Stimulated activated CD4-positive, alpha-beta T cell treated with anti-CD3 and anti-CD28 coated beads, Interleukin-15, amount 100 ng/mL, for 48 hours (primary cell): ENCODE data around the gene VAT1.
"Not testable (repeated sequence)": the region's sequence is repeated elsewhere in the genome, so short reads cannot be mapped to it uniquely, and the experiment has no call there.

ENCODE experiments used
- DNase-seq, 2 donors: peaks; one replicate each; pipeline ENCODE4 v3.0.0-alpha.2; 2020; ENCODE audit warnings: low read depth in 2 of 2

Gene VAT1

DNA sequence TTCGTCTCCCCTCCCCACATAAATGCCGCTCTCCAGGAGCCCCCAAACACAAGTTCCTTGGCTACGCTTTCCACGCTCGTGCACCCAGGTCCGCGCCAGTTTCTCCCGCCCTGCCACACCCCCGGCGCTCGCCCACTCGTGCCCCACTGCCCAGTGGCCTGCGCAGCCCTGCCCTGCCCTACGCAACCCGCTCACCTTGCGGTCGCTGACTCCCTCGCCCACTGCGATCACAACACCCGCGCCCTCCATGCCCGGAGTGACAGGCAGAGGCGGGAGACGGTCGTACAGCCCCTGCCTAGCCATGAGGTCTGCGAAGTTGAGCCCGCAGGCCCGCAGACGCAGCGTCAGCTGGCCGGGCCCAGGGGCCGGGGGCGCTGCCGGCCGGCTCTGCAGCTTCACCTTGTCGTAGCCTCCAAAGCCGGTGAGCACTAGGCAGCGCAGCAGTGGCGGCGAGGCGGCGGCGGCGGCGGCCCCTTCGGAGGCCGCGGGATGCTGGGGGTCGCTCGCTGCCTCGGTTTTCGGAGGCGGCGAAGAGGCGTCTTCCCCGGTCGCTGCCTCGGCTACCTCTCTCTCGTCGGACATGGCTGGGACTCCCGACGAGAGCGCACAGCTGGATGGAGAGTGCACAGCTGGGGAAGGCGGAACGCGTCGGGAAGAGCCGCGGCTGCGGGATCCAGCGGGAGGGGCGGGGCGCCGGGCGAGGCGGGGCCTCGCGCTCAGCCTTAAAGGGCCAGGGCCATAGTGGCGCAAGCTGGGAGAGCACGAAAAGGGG, at the start of gene VAT1:
Gene VAT1 (minus strand): TSS at position 645 of the 772 bp plus-strand sequence. CDS start 63 bp downstream, at position 582.
- DNase-seq = peak in 1 of 2 donors; percentile 49

DNA sequence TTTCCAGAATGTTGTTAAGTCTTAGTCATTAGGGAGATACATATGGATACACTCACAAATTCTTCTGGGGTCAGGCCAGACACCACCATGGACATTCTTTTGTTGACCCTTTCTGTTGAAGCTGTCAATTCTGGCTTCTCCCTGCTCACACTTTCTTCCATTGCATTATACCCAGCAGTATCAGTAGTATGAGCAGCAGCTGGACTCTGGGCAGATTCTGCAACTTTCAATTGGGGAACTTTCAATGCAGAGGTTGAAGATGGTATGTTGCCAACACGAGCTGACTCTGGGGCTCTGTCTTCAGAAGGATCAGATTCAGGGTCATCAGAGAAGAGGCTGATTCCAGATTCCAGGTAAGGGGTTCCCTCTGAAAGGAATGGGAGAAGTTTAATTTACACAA, 48.7 kb upstream of the VAT1 start:
- DNase-seq = no peak

DNA sequence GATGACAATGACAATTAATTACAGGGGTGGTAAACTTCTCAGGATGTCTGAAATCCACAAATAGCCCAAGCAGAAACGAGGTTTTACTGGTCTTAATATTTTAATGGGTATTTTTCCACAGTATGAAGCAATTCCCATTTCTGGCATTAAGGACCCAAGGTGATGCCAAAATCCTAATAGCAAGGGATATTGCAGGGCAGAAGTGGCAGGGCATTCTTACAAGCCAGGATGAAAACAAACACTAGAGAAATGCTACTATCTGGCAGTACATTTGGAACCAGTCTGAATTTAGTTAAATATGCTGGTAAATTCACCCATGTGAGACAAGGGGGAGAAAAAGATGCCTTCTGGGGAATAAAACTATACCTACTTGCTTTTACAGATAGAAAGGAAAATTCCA, 48.1 kb upstream of the VAT1 start:
- DNase-seq = no peak

DNA sequence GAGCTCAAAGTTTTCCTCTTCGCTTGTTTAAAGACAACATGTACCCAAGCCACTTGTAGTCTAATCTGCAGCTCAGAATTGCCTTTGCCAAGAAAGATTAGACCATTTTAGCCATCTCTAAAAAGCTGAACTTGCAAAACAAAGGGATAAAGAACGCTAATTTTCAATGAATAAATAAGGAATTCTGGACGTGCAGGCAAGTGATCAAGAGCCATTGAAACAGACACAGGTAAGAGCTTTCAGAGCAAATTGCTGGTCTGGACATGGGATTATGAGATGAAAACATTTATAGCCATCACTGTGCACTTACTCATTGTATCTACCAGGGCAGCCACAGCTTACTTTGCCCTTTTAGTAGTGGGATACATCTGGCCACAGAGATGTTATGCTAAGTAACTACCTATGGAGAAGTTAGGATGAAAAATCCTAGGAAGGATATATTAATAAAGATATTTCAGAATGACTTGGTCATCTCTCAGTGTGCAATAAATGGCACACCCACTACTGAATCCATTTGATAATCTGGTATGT, 47.2 kb upstream of the VAT1 start:
- no peak for DNase-seq

DNA sequence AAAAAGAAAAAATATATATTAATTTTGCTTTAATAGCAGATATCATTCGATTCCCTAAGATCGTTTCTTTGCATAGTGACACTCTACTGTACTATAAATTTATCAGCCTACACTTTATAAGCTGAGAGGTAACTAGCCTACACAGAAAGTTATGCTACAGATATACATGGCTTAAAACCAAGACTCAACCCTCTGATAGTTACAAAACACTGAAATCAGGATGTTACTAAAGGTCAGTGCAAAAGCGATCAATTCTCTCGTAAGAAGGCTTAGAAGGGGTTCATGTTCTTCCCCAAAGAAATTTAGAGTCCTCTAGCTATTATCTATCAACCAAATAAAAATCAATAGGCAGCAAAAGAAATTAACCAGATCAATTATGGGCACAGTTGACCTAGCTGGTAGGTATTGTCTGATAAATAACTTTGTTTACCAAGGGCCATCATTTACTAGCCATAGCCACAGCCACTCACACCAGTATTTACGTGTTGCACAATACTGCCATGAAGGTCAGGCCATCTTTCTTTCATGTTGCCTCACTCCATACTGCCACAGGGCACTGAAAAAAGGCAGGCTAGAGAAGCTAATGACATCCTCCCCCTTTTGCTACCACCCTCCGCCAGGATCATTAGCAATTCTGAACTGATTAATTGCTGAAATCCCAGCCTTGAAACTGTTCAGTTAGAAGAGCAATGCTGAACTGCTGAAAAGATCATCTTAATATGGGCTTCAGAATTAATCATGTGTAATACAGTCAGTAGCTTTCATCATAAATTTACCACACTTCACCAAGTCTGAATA, 46.6 kb upstream of the VAT1 start:
- DNase-seq = no peak

DNA sequence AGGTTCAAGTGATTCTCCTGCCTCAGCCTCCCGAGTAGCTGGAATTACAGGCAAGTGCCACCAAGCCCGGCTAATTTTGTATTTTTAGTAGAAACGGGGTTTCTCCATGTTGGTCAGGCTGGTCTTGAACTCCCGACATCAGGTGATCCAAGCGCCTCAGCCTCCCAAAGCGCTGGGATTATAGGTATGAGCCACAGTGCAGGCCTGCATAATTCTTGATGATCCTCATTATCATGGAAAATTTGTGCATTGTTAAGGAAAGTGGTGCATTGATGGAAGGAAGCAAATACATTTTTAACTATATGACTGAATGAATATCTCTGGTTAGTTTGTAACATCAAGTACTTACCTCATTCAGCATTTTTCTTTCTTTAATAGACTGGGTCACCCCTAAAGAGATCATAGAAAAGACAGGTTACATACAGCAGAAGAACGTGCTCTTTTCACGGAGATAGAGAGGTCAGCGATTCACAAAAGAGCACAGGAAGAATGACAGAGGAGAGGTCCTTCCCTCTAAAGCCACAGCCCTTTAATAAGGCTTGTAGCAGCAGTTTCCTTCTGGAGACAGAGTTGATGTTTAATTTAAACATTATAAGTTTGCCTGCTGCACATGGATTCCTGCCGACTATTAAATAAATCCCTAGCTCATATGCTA, 40.9 kb upstream of the VAT1 start:
- DNase-seq = no peak

DNA sequence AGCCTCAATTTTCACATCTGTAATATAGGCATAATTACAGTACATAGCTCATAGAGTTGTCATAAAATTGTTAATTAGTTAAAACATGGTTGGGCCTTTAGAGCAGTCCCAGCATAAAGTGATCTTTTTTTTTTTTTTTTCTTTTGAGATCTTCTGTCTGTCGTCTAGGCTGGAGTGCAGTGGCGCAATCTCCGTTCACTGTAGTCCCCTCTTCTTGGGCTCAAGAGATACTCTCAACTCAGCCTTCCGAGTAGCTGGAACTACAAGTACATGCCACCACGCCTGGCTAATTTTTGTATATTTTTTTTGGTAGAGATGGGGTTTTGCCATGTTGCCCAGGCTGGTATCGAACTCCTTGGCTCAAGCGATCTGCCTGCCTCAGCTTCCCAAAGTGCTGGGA, 33.9 kb upstream of the VAT1 start:
- DNase-seq = no peak

DNA sequence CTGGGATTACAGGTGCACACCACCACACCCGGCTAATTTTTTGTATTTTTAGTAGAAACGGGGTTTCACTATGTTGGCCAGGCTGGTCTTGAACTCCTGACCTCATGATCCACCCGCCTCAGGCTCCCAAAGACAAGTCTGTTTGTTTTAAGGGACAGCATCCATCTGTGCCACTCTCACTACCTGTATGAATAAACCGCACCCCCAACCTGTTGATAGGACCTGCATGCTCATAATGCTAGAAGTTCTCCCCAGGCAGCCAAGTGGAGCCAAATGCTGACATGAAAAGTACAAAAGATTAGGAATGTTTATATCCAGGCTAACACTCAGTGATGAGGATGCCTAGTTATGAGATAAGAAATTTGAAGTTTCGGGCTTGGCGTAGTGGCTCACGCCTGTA, 30.8 kb upstream of the VAT1 start:
- DNase-seq = not testable (repeated sequence)

DNA sequence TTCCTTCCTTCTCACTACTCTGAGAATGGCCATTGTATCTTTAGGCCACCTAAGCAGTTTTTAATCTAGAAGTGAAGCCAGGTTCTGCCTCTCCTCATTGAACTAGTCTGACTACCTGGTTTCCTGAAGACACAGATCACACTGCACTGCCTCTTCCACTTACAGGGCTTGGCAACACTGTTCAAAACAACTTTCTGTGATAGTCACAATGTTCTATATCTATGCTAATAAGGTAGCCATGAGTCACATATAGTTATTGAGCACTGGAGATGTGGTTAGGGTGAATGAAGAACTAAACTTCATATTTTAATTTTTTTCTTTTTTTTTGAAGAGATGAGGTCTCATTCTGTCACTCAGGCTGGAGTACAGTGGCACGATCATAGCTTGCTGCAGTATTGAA, 29.8 kb upstream of the VAT1 start:
- DNase-seq = no peak

DNA sequence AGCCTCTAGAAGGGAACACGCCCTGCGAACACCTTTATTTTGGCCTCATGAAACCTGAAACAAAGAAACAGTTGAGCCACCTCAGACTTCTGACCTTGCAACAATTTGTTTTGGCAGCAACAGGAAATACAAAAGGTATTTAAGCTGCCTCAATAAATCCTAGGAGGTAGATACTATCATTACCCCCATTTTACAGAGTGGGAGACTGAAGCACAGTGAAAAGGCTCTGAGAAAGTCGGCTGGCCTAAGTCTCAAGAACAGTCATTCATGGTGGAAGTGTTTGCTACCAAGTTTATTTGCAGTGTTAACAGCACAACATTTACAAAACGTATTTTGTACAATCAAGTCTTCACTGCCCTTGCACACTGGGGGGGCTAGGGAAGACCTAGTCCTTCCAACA, 21.8 kb upstream of the VAT1 start:
- no peak for DNase-seq

DNA sequence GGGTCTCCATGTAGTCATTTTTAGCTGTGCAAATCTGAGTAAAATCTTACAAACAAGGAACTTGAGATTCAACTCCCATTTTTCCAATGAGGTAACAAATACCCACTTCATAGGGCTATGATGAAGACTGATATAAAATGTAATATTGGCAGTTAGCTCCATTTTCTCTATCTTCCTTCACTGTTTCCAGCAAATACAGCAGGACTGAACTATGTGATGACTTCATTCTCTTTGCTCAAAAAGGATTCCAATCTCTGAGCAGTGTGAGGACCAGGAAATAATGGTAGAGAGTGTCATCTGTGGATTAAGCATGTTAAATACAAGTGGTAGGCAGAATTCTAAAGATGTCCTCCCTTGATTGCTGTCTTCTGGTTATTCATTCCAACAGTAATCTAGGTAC, 21.1 kb upstream of the VAT1 start:
- no peak for DNase-seq

DNA sequence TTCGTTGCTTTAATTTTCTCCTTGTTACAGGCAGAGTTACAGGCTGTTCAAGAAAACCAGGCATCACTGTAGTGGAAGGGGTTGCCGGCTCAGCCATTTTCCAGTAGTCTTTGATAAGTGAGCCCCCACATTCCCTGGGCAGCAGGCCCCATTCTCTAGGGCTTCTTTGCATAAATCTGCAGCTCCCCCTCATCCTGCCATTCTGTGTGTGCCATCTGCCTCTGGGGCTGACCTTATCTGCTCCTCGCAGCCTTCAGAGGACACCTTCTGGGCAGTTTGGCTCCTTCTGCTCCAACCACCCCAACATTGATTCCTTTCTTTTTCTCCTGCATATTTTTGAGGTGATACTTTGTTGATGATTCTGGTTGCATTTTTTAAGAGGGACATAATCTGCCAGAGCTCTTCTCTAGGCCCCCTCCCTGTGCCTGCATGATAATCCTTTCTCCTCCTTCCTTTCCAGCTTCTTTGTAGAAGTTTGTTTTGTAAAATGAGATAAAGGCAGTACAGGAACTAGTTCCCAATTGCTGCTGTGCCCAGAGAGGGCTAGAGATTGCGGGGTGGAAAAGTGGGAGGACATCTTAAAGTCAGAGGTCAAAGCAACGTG, 19.9 kb upstream of the VAT1 start:
- no peak for DNase-seq

DNA sequence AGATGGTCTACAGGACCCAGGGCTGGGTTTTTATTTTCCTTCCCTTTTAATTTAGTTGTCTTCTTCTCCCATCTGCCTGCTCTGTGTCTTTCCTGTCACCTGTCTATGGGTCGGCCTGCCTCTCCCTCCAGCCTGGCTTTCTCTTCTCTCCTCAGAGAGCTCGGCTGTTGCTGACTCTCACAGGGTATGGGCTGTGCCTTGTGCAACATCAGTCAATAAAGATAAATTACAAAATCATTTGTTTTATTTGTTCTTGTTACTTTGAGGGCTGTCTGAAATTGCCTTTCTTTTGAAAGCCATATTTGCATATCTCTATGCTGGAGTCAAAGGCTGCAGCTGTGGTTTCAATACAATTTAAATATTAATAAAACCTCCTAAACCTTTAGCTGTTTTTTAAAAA, 18.5 kb upstream of the VAT1 start:
- DNase-seq = no peak

DNA sequence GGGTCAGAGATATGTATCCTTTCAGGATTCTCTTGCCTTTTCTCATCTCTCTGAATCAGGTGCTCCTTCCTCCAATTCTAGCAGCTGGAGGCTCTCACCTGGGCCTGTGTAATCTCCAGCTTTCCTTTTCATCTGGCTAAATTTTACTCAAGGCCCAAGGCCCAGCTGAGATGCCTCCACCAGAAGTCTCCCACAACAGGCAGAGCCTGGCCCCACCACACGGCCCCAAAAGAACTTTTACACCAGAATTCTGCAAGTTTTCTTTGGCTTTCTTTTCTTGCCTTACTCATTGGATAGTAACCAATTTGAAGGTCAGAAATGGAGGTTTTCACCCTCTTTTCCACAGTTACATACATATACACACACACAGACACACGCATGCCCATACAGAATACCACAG, 17.5 kb upstream of the VAT1 start:
- no peak for DNase-seq

DNA sequence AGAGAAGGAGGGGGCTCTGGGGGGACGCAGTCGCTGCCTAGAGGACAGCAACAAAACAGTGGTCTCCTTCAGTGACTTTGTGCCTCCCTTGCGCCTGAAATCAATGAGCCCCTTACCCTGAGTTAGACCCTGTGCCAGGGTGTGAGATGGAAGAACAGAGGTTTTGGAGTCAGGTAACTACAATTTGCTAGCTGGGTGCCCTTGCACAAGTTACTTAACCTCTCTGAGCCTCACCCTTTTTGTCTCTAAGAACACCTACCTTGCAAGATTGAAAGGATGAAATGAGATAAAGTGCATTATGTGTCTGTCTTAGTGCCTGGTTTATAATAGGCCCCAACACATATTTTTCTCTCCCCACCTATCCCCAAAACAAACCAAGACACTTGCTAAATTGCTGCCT, 12.7 kb upstream of the VAT1 start:
- DNase-seq = no peak

DNA sequence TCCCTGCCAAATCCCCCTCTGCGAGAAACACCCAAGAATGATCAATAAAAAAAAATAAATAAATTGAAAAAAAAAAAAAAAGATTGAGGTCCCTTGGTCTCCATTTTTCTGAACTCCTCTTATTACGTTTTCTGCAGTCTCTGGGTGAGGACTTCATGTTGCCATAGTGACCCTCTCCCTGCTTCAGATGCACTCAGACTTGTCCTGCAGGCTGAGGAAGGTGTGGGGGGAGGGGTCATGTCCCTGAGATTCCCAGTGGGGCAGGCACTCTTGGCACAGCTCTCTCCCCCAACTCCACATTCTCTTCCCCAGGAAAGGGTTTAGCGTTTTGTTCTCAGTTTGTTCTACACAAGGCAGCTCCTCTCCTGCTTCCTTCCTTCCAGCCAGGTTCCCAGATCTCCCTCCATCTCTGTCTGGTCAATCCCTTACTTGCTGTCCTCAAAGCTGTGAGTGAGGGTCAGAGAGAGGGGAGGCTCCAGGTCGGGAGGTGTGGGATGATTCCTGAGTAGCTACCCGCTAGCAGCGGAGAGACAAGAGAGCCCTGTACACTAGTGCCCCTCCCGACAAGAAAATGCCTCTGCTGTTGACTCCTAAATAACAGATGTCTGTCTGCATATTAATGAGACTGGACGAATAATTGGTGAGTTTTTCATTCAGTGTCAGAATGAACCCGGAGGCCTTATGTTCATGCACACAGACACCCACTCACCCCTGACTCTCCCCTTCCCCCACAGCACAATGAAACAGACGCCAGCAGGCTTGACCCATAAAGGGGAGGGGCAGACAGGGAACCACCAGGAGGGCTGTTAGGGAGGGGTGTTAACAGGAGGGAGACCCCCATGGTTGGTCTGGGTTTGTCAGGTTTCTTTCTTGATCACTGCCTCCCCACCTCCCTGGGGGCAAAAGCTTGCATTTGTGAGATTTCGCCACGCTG, 12.0 kb upstream of the VAT1 start:
- DNase-seq = no peak

DNA sequence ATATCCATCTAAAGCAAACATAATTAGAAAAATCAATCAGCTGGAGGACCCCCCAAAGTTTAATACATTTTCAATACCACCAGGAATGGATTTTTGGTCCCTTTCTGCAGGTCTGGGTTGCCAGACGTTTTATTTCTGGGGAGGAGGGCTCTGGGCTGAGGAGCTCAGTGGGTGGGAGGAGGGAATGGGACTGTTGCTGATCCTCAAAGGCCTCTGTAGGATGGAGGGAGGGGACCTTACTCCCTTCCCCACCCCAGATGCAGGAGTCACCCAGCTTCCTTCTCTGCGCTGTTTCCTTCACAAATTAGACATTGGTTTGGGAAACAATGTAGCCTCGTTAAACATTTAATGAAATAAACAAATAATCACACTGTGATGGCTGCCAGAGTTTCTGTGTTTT, 9.5 kb upstream of the VAT1 start:
- DNase-seq = no peak

DNA sequence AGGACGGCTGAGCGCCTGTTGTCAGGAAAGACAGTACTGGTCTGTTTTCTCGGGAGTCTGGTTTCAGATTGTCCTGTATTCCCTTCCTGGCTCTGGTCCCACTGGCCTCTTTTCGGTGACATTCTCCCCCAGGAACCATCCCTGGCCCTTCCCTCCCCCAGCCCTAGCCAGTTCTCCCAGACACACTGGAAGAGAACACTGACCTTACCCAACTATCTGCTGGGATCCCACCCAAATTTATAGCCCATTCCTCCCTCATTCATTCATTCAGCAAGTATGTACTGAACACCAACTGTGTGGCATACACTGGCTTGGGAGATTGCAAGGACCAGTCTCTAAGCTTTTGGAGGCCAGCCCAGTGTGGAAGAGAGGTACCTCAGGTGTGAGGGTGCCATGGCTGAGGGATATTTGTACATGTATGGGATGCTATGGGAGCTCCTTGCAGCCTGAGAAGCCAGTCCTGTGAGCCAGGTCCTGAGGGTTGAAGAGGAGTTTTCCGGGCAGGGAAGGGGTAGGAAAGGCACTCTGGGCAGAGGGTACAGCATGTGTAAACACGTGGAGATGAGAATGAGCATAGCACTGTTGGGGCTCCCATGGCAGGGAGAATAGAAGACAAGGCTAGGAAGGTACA, 8.1 kb upstream of the VAT1 start:
- DNase-seq = no peak

DNA sequence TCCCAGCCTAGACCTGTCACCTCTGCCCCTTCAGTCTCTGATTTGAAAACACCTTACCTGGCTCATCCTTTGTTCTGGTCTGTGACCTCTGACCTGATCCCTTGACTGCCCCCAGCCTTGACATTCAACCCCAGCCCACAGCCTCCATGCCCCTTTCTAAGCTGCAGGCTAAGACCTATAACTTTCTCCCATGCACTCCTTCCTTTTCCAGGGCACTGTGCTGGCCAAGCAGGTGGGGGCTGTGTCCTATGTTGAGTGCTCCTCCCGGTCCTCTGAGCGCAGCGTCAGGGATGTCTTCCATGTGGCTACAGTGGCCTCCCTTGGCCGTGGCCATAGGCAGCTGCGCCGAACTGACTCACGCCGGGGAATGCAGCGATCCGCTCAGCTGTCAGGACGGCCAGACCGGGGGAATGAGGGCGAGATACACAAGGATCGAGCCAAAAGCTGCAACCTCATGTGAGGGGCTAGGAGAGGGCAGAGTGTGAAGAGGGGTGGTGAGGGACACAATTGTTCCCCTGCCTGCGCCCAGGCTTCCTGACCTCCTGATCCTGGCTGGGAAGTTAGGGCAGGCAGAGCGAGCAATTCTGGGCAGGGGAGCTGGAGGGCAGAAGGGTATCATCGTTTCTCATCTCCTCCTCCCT, 6.2 kb upstream of the VAT1 start:
- DNase-seq = no peak
